K562 (cell line): ENCODE data around the gene SPATA16. TPM values are rescaled to one million over a fixed set of nuclear protein-coding genes. Genes with fewer than 3 reads are reported as not detected.

Experiments
- ATAC-seq: fragments of 200-7000 bp; cut with Tn5 transposase; 3 replicates; pipeline ENCODE4 v1.9.1; 2020; ENCODE audit warnings: moderate library complexity
- BruUV-seq: library from RNA; stranded (reverse); fragments of 400-500 nt; replicated peaks from 2 replicates; lab custom pipeline; 2021; lab: Mats Ljungman, UMichigan
- CTCF ChIA-PET: fragments of 300-600 bp; formaldehyde crosslinking; extraction: SDS; loops from one replicate; lab custom pipeline; 2021; ENCODE audit warnings: low intra/inter-chr PET ratio; lab: Yijun Ruan, JAX
- POLR2A ChIA-PET: fragments of 300-600, 350-650 bp; sonication (Branson Sonifier 250); formaldehyde crosslinking; extraction: SDS; loops from one replicate; lab custom pipeline; 2021; ENCODE audit warnings: antibody characterized with exemption, inconsistent platforms; lab: Yijun Ruan, JAX
- DNase-seq, 4 experiments: peaks; one replicate each; pipeline versions ENCODE4 v3.0.0 to v3.0.0-alpha.2; 2011 to 2018; ENCODE audit warnings: low spot score in 3 of 4, mixed read lengths in 3 of 4; ENCODE audit errors: extremely low read depth in 1 of 4
- FAIRE-seq: peaks from 2 replicates; lab custom pipeline; 2011; peaks lifted over from hg19 to GRCh38; lab: Jason Lieb, UNC
- H2AFZ ChIP-seq: 2 replicates; pipeline ENCODE4 v1.6.0; 2011; ENCODE audit warnings: low read depth, low read length, control low read depth, inconsistent platforms
- H3K27ac ChIP-seq: fragments of 200-600 bp; 3 replicates; pipeline ENCODE4 v1.8.0; 2011; ENCODE audit warnings: low read depth, mild to moderate bottlenecking, control low read depth, inconsistent platforms, low read length, moderate library complexity, mixed read lengths; ENCODE audit errors: extremely low read depth
- H3K27me3 ChIP-seq, 2 experiments: fragments of 300-600 bp in 1 of 2; 2 replicates in 1 of 2; 3 replicates in 1 of 2; pipeline versions ENCODE4 v1.6.0 to v1.8.0; 2011; ENCODE audit warnings: inconsistent platforms in 2 of 2, low read length in 2 of 2, mild to moderate bottlenecking in 1 of 2, mixed read lengths in 1 of 2, moderate library complexity in 1 of 2; ENCODE audit not compliant: control insufficient read depth in 2 of 2, insufficient read depth in 2 of 2
- H3K36me3 ChIP-seq: fragments of 300-600 bp; 3 replicates; pipeline ENCODE4 v1.8.0; 2011; ENCODE audit warnings: mild to moderate bottlenecking, low read length, inconsistent platforms; ENCODE audit not compliant: control insufficient read depth, insufficient read depth
- H3K4me1 ChIP-seq, 2 experiments: fragments of 200-600 bp in 1 of 2; replicated peaks in 1 of 2; 2 replicates in 1 of 2; 3 replicates in 1 of 2; pipeline versions ENCODE4 v1.5.1 to v1.8.0; 2011; ENCODE audit warnings: inconsistent platforms in 2 of 2, low read length in 2 of 2, mild to moderate bottlenecking in 1 of 2, mixed read lengths in 1 of 2, moderate library complexity in 1 of 2; ENCODE audit not compliant: control insufficient read depth in 2 of 2, insufficient read depth in 2 of 2
- H3K4me2 ChIP-seq: 2 replicates; pipeline ENCODE4 v1.6.1; 2011; ENCODE audit warnings: low read length, control low read depth, inconsistent platforms, mixed read lengths; ENCODE audit not compliant: insufficient read depth
- H3K4me3 ChIP-seq: fragments of 200-600 bp; sonication (generic), shearing (Covaris generic); 2 replicates; pipeline ENCODE4 v1.5.1; 2016; ENCODE audit warnings: control low read depth, inconsistent platforms
- H3K79me2 ChIP-seq: fragments of 200-600 bp; 3 replicates; pipeline ENCODE4 v1.8.0; 2011; ENCODE audit warnings: low read length, inconsistent platforms; ENCODE audit not compliant: control insufficient read depth, insufficient read depth
- H3K9ac ChIP-seq, 2 experiments: 2 replicates each; pipeline versions ENCODE4 v1.6.0 to v1.6.1; 2011; ENCODE audit warnings: low read depth in 2 of 2, low read length in 2 of 2, control low read depth in 1 of 2, inconsistent platforms in 1 of 2, mild to moderate bottlenecking in 1 of 2, mixed read lengths in 1 of 2; ENCODE audit not compliant: insufficient read depth in 1 of 2
- H3K9me1 ChIP-seq: one replicate; pipeline ENCODE4 v1.6.0; 2011; ENCODE audit warnings: inconsistent platforms, mild to moderate bottlenecking, low read length, moderate library complexity; ENCODE audit not compliant: control insufficient read depth, insufficient read depth
- H3K9me3 ChIP-seq: replicated peaks from 2 replicates; pipeline ENCODE4 v1.5.1; 2011; ENCODE audit warnings: low read depth, low read length, inconsistent platforms; ENCODE audit not compliant: control insufficient read depth, insufficient read depth
- H4K20me1 ChIP-seq: replicated peaks from 2 replicates; pipeline ENCODE4 v1.6.1; 2011; ENCODE audit warnings: low read length, inconsistent platforms, mixed read lengths; ENCODE audit not compliant: control insufficient read depth, insufficient read depth
- BHLHE40 ChIP-seq: IDR thresholded peaks from 2 replicates; pipeline ENCODE4 v1.6.1; 2011; ENCODE audit warnings: low read length, improper control_type of control experiment
- CREB1 ChIP-seq, 2 experiments: sonication (generic) in 1 of 2; formaldehyde crosslinking in 1 of 2; IDR thresholded peaks; 2 replicates each; pipeline versions ENCODE4 v1.6.1 to v1.8.0; 2012 to 2022; ENCODE audit warnings: inconsistent platforms in 1 of 2, mild to moderate bottlenecking in 1 of 2, missing genetic modification reagents in 1 of 2, moderate library complexity in 1 of 2
- DIDO1 ChIP-seq: fragments of 450-650 bp; IDR thresholded peaks from 2 replicates; pipeline ENCODE4 v1.6.1; 2016; ENCODE audit warnings: low read depth, missing biosample characterization, missing genetic modification characterization
- MCM7 ChIP-seq, 2 experiments: fragments of 450-650 bp; IDR thresholded peaks; 2 replicates each; pipeline ENCODE4 v1.6.1; 2016 to 2018
- NBN ChIP-seq: fragments of 450-650 bp; IDR thresholded peaks from 2 replicates; pipeline ENCODE4 v1.6.1; 2016; ENCODE audit warnings: low read depth, mild to moderate bottlenecking
- NONO ChIP-seq, 2 experiments: fragments of 200-400 bp in 1 of 2; fragments of 450-650 bp in 1 of 2; formaldehyde crosslinking in 1 of 2; IDR thresholded peaks; 2 replicates each; pipeline ENCODE4 v1.6.1; 2017; ENCODE audit warnings: low read depth in 2 of 2, mild to moderate bottlenecking in 2 of 2, moderate library complexity in 2 of 2, low read length in 1 of 2
- PTBP1 ChIP-seq: fragments of 200-400 bp; formaldehyde crosslinking; IDR thresholded peaks from 2 replicates; pipeline ENCODE4 v1.6.1; 2017; ENCODE audit warnings: low read depth, low read length
- TFAM ChIP-seq: fragments of 250-450 bp; sonication (Bioruptor Pico); conservative IDR thresholded peaks from 2 replicates; pipeline ENCODE4 v1.5.0; 2021; ENCODE audit warnings: mild to moderate bottlenecking, moderate library complexity
- ZFP36 ChIP-seq: fragments of 150-350 bp; IDR thresholded peaks from 2 replicates; pipeline ENCODE4 v1.6.1; 2018; ENCODE audit warnings: low read length, low read depth; ENCODE audit not compliant: partially characterized antibody
- ZNF175 ChIP-seq: fragments of 200-800 bp; sonication (Bioruptor generic); IDR thresholded peaks from 2 replicates; pipeline ENCODE4 v1.6.1; 2016; ENCODE audit warnings: low read depth, mild to moderate bottlenecking, missing genetic modification characterization, missing compliant biosample characterization
- ZNF324 ChIP-seq: fragments of 250-450 bp; sonication (Bioruptor Pico); IDR thresholded peaks from 2 replicates; pipeline ENCODE4 v1.4.0; 2020; ENCODE audit warnings: mild to moderate bottlenecking
- ZNF347 ChIP-seq: fragments of 450-650 bp; formaldehyde crosslinking; IDR thresholded peaks from 2 replicates; pipeline ENCODE4 v1.4.0; 2020; ENCODE audit warnings: low read depth, mild to moderate bottlenecking, moderate library complexity
- ZNF586 ChIP-seq: fragments of 450-650 bp; formaldehyde crosslinking; conservative IDR thresholded peaks from 2 replicates; pipeline ENCODE4 v1.4.0; 2020; ENCODE audit warnings: mild to moderate bottlenecking, moderate library complexity
- WGBS: fragments of 100-300 bp; shearing (Covaris generic); methylation state at CpG from one replicate; pipeline ENCODE4 v1.1.6; 2016; ENCODE audit warnings: low coverage, mixed read lengths; ENCODE audit not compliant: insufficient coverage; ENCODE audit errors: missing lambda C conversion rate; 5-methylcytosine and 5-hydroxymethylcytosine counted together
- in situ Hi-C: fragments of 300-500 bp; cut with MboI; formaldehyde crosslinking; loops from 4 replicates; pipeline ENCODE4 v1.15.0; 2018; ENCODE audit warnings: inconsistent platforms, mixed read lengths
- intact Hi-C: fragments of 100-400 bp; cut with micrococcal nuclease; formaldehyde crosslinking; loops from 2 replicates; pipeline ENCODE4 v1.14.2; 2022
- polyA plus RNA-seq, 8 experiments: library from polyadenylated mRNA; depleted of rRNA in 4 of 8; stranded (reverse) in 5 of 8; unstranded in 3 of 8; fragments of >200 nt; fragmentation: Nextera tagmentation in 2 of 8; fragmentation: Illumina TruSeq in 1 of 8; extraction: Ambion mirVana in 2 of 8; extraction: Trizol in 1 of 8; gene quantifications; 2 replicates each; pipeline versions ENCODE4 v1.2.1 to v1.2.3, GENCODE V29; 2011 to 2014; ENCODE audit warnings: inconsistent platforms in 1 of 8, missing spikeins in 1 of 8
- total RNA-seq, 7 experiments: library from RNA; depleted of rRNA in 6 of 7; stranded (reverse); fragments of >200 nt in 6 of 7; fragmentation: Illumina TruSeq in 2 of 7; extraction: Trizol in 2 of 7; gene quantifications; 2 replicates each; pipeline versions ENCODE4 v1.2.1 to v1.2.3, GENCODE V29; 2011 to 2021; ENCODE audit warnings: low replicate concordance in 1 of 7
- TF ChIP-seq, protein P1 (sequence below): IDR thresholded peaks from 2 replicates; pipeline ENCODE4 v1.6.1; 2011; ENCODE audit not compliant: insufficient read length; ENCODE audit errors: extremely low read depth
- TF ChIP-seq, protein P2 (sequence below): IDR thresholded peaks from 2 replicates; pipeline ENCODE4 v1.6.1; 2014; ENCODE audit warnings: antibody characterized with exemption
- TF ChIP-seq, protein P3 (sequence below): sonication (generic); formaldehyde crosslinking; IDR thresholded peaks from 2 replicates; pipeline ENCODE4 v1.8.0; 2022; ENCODE audit warnings: missing genetic modification reagents, mild to moderate bottlenecking, moderate library complexity, borderline replicate concordance
- TF ChIP-seq, protein P4 (sequence below): fragments of 450-650 bp; formaldehyde crosslinking; IDR thresholded peaks from 2 replicates; pipeline ENCODE4 v1.4.0; 2020; ENCODE audit warnings: mild to moderate bottlenecking, mixed read lengths

SPATA16 gene
- total and polyA plus RNA-seq, 9 of the 15 experiments (the other 6 are each of a cell fraction or from before 2014, with no cell fraction given), result not detected

DNA sequence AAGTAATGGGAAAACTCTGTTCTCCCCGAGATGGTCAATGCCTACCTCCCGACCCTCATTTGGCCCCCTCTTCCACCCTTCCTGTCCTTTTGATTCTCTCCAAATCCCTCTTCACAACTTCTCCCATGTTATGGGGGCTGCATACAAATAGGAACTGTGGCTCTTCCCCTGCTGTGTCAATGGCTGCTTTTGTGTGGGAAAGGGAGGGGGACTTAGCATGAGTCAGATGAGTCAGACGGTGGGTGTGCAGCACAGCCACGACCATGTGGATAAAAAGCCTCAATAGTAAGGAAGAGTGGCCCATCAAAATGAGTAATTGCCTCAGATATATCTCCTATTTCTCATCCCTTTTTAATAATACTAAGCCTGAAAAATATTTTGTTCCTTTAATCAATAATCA, 31.9 kb downstream of the SPATA16 start:
- Histone ChIP-seq H3K4me1 (no peaks in the 10 kb centered on the region), H2AFZ (peak overlapping the region; percentile 40; the same call in 1 of the 2 replicates), H3K36me3 (no peaks in the 10 kb centered on the region), H3K4me3 (no peak overlapping the region), H3K27ac (no peak overlapping the region), H3K9ac (no peak overlapping the region), H3K9me1 (no peaks in the 10 kb centered on the region), H3K79me2 (no peaks in the 10 kb centered on the region), H3K4me2 (no peak overlapping the region), H4K20me1 (no peaks in the 10 kb centered on the region)
- no TSS peak for BruUV-seq
- ChIA-PET CTCF (no interaction called here), POLR2A (no interaction called here)
- ATAC-seq (no peak), FAIRE-seq (no peak), DNase-seq (peak in 1 of 4 experiments; percentile 8)
- intact Hi-C loops, result no loop called here
- WGBS, result 0% methylated on average over 4 of the region's 4 CpGs
- in situ Hi-C loops, result no loop called here
- TF ChIP-seq CREB1 (IDR thresholded peaks at IDR 0.05), result no peak
- TF ChIP-seq CREB1 (CRISPR knock-in tag; IDR thresholded peaks at IDR 0.05), result no peak
- TF ChIP-seq ZNF324 (CRISPR knock-in tag), result no peak
- TF ChIP-seq ZFP36, result no peak
- no peak for TF ChIP-seq ZNF175 (CRISPR knock-in tag)
- TF ChIP-seq, protein P1, sequence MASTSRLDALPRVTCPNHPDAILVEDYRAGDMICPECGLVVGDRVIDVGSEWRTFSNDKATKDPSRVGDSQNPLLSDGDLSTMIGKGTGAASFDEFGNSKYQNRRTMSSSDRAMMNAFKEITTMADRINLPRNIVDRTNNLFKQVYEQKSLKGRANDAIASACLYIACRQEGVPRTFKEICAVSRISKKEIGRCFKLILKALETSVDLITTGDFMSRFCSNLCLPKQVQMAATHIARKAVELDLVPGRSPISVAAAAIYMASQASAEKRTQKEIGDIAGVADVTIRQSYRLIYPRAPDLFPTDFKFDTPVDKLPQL, result no peak
- TF ChIP-seq MCM7 (IDR thresholded peaks at IDR 0.05), result no peak
- no peak for TF ChIP-seq ZNF347
- TF ChIP-seq PTBP1, result no peak
- TF ChIP-seq ZNF586, result no peak
- TF ChIP-seq, protein P2, sequence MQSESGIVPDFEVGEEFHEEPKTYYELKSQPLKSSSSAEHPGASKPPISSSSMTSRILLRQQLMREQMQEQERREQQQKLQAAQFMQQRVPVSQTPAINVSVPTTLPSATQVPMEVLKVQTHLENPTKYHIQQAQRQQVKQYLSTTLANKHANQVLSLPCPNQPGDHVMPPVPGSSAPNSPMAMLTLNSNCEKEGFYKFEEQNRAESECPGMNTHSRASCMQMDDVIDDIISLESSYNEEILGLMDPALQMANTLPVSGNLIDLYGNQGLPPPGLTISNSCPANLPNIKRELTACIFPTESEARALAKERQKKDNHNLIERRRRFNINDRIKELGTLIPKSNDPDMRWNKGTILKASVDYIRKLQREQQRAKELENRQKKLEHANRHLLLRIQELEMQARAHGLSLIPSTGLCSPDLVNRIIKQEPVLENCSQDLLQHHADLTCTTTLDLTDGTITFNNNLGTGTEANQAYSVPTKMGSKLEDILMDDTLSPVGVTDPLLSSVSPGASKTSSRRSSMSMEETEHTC, result no peak
- TF ChIP-seq, protein P3, sequence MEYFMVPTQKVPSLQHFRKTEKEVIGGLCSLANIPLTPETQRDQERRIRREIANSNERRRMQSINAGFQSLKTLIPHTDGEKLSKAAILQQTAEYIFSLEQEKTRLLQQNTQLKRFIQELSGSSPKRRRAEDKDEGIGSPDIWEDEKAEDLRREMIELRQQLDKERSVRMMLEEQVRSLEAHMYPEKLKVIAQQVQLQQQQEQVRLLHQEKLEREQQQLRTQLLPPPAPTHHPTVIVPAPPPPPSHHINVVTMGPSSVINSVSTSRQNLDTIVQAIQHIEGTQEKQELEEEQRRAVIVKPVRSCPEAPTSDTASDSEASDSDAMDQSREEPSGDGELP (CRISPR knock-in tag), result no peak
- TF ChIP-seq NBN, result no peak
- TF ChIP-seq DIDO1 (tag), result no peak
- TF ChIP-seq, protein P4, sequence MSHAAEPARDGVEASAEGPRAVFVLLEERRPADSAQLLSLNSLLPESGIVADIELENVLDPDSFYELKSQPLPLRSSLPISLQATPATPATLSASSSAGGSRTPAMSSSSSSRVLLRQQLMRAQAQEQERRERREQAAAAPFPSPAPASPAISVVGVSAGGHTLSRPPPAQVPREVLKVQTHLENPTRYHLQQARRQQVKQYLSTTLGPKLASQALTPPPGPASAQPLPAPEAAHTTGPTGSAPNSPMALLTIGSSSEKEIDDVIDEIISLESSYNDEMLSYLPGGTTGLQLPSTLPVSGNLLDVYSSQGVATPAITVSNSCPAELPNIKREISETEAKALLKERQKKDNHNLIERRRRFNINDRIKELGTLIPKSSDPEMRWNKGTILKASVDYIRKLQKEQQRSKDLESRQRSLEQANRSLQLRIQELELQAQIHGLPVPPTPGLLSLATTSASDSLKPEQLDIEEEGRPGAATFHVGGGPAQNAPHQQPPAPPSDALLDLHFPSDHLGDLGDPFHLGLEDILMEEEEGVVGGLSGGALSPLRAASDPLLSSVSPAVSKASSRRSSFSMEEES, result no peak
- no peak for TF ChIP-seq BHLHE40
- TF ChIP-seq TFAM (CRISPR knock-in tag), result no peak
- no peak for TF ChIP-seq NONO (IDR thresholded peaks at IDR 0.05; ENCODE audit: low read depth in 2 of 2, low read length in 1 of 2)
- TF ChIP-seq, all 486 proteins: peak for 0
- no peaks in the 10 kb centered on the region for H3K9me3 ChIP-seq
- H3K27me3 ChIP-seq, result no peaks in the 10 kb centered on the region
